OCI-LY1 (cell line): ENCODE results near the gene SLC25A25.

ENCODE experiments used
- CTCF ChIP-seq: fragments of 200-600 bp; sonication (generic), shearing (Covaris generic); IDR thresholded peaks from 2 replicates; pipeline ENCODE4 v1.5.1; 2017; ENCODE audit warnings: mild to moderate bottlenecking, antibody characterized with exemption, low read length, moderate library complexity, mixed read lengths
- EZH2 ChIP-seq: fragments of 200-600 bp; sonication (generic), shearing (Covaris generic); IDR thresholded peaks from 2 replicates; pipeline ENCODE4 v1.8.0; 2017; ENCODE audit warnings: borderline replicate concordance, mixed run types, mild to moderate bottlenecking, antibody characterized with exemption, low read length, moderate library complexity, mixed read lengths

GRCh38 chr9:128080206-128080605 lies 12.2 kb downstream of the SLC25A25 start:
- no peak for TF ChIP-seq CTCF
- TF ChIP-seq EZH2 = no peak
